GM21619 (cell line): ENCODE data around the gene RASL11B.

ENCODE experiments used
- ATAC-seq: cut with Tn5 transposase; IDR thresholded peaks from one replicate; pipeline ENCODE4 v1.9.1; 2021; ENCODE audit not compliant: unreplicated experiment

RASL11B gene

GRCh38 chr4:52842792-52843191 is 19.3 kb upstream of the RASL11B start:
- ATAC-seq, result no peak

- ATAC-seq, result no peak
Measured at GRCh38 chr4:52843351-52843750, 18.8 kb upstream of the RASL11B start.

- no peak for ATAC-seq
Measured at GRCh38 chr4:52843958-52844357, 18.2 kb upstream of the RASL11B start.

GRCh38 chr4:52844596-52844995 is 17.5 kb upstream of the RASL11B start:
- ATAC-seq, result no peak

GRCh38 chr4:52846502-52846901 is 15.6 kb upstream of the RASL11B start:
- ATAC-seq, result no peak

GRCh38 chr4:52848254-52848653 is 13.9 kb upstream of the RASL11B start:
- no peak for ATAC-seq

- ATAC-seq, result no peak
Measured at GRCh38 chr4:52850406-52851124, 11.6 kb upstream of the RASL11B start.

- ATAC-seq, result no peak
Measured at GRCh38 chr4:52852041-52852440, 10.1 kb upstream of the RASL11B start.

- ATAC-seq, result no peak
Measured at GRCh38 chr4:52852711-52853110, 9.4 kb upstream of the RASL11B start.

GRCh38 chr4:52853351-52853750 is 8.8 kb upstream of the RASL11B start:
- no peak for ATAC-seq

- no peak for ATAC-seq
Measured at GRCh38 chr4:52856801-52857200, 5.3 kb upstream of the RASL11B start.

- ATAC-seq, result no peak
Measured at GRCh38 chr4:52860361-52860760, 1.8 kb upstream of the RASL11B start.

GRCh38 chr4:52861171-52861823 is 820 bp upstream of the RASL11B start:
- no peak for ATAC-seq

GRCh38 chr4:52862639-52863161 is 583 bp downstream of the RASL11B start:
- ATAC-seq, result no peak

GRCh38 chr4:52863324-52863723 is 1.2 kb downstream of the RASL11B start:
- no peak for ATAC-seq

GRCh38 chr4:52864793-52865192 is 2.7 kb downstream of the RASL11B start:
- no peak for ATAC-seq

- ATAC-seq, result no peak
Measured at GRCh38 chr4:52865300-52865699, 3.2 kb downstream of the RASL11B start.

GRCh38 chr4:52866734-52867133 is 4.6 kb downstream of the RASL11B start:
- ATAC-seq, result no peak

- no peak for ATAC-seq
Measured at GRCh38 chr4:52867163-52867562, 5.0 kb downstream of the RASL11B start.

- no peak for ATAC-seq
Measured at GRCh38 chr4:52868133-52868532, 6.0 kb downstream of the RASL11B start.

GRCh38 chr4:52869196-52869595 is 7.1 kb downstream of the RASL11B start:
- no peak for ATAC-seq

GRCh38 chr4:52869656-52870055 is 7.5 kb downstream of the RASL11B start:
- ATAC-seq, result no peak
